8988T (cell line): ENCODE measurements around the gene TLCD2.
A peak's percentile ranks its signal among the peaks of the same experiment; 100 is the strongest.
"Not testable (repeated sequence)": the region's sequence is repeated elsewhere in the genome, so short reads cannot be mapped to it uniquely, and the experiment has no call there.

Source experiments
- DNase-seq: peaks from one replicate; pipeline ENCODE4 v3.0.0; 2011

Gene TLCD2

GRCh38 chr17:1709971-1710806, at the start of gene TLCD2:
Gene TLCD2 (minus strand): TSS chr17:1710377. CDS start chr17:1710242, 135 bp downstream.
- DNase-seq, result peak; percentile 66

- no peak for DNase-seq
Observed at GRCh38 chr17:1759529-1759928, 49.4 kb upstream of the TLCD2 start.

- DNase-seq, result no peak
Observed at GRCh38 chr17:1758807-1759206, 48.6 kb upstream of the TLCD2 start.

GRCh38 chr17:1755827-1756262, 45.7 kb upstream of the TLCD2 start:
- no peak for DNase-seq

GRCh38 chr17:1755252-1755826, 45.2 kb upstream of the TLCD2 start:
- DNase-seq, result no peak

- no peak for DNase-seq
Observed at GRCh38 chr17:1754430-1755112, 44.4 kb upstream of the TLCD2 start.

GRCh38 chr17:1753767-1754429, 43.7 kb upstream of the TLCD2 start:
- DNase-seq, result no peak

GRCh38 chr17:1752425-1753262, 42.5 kb upstream of the TLCD2 start:
- no peak for DNase-seq

- no peak for DNase-seq
Observed at GRCh38 chr17:1750628-1751027, 40.5 kb upstream of the TLCD2 start.

- DNase-seq, result no peak
Observed at GRCh38 chr17:1746975-1747543, 36.9 kb upstream of the TLCD2 start.

- no peak for DNase-seq
Observed at GRCh38 chr17:1745513-1746020, 35.4 kb upstream of the TLCD2 start.

- DNase-seq, result no peak
Observed at GRCh38 chr17:1744551-1745512, 34.7 kb upstream of the TLCD2 start.

- DNase-seq, result no peak
Observed at GRCh38 chr17:1743088-1743439, 32.9 kb upstream of the TLCD2 start.

- DNase-seq, result no peak
Observed at GRCh38 chr17:1742371-1743087, 32.4 kb upstream of the TLCD2 start, which contains the start of gene SERPINF2. Gene SERPINF2 (plus strand): TSS chr17:1742871. CDS start chr17:1744996, 2,125 bp downstream.

GRCh38 chr17:1741899-1742298, 31.7 kb upstream of the TLCD2 start:
- DNase-seq, result not testable (repeated sequence)

- no peak for DNase-seq
Observed at GRCh38 chr17:1737531-1738291, 27.5 kb upstream of the TLCD2 start.

GRCh38 chr17:1736348-1737281, 26.4 kb upstream of the TLCD2 start:
- no peak for DNase-seq

GRCh38 chr17:1735834-1736347, 25.7 kb upstream of the TLCD2 start:
- DNase-seq, result no peak
